Astrocyte of the spinal cord (primary cell): ENCODE measurements around the gene HIVEP3.

Experiments used
- DNase-seq: peaks from one replicate; pipeline ENCODE4 v3.0.0; 2011; ENCODE audit warnings: low read depth, low spot score
- H3K4me3 ChIP-seq: 2 replicates; pipeline ENCODE4 v1.5.1; 2011; ENCODE audit warnings: low read depth, mild to moderate bottlenecking, low read length, moderate library complexity
- CTCF ChIP-seq: IDR thresholded peaks from 2 replicates; pipeline ENCODE4 v1.5.1; 2012; ENCODE audit warnings: low read depth, mild to moderate bottlenecking, low read length, inconsistent platforms
- in situ Hi-C: cut with HindIII; loops from 2 replicates; pipeline ENCODE4 v1.10.0; 2017; ENCODE audit warnings: low sequenced_read_pairs

Gene HIVEP3

GRCh38 chr1:41668054-41668660 lies 250.6 kb downstream of the HIVEP3 start:
- in situ Hi-C loops: no loop called here
- no peak for DNase-seq
- TF ChIP-seq CTCF: no peak
- no peak overlapping the region for H3K4me3 ChIP-seq

- no peak for DNase-seq
- no peak overlapping the region for H3K4me3 ChIP-seq
- TF ChIP-seq CTCF: no peak
- in situ Hi-C loops: no loop called here
These were observed 251.6 kb downstream of the HIVEP3 start for GRCh38 chr1:41666981-41667631.

- no peak overlapping the region for H3K4me3 ChIP-seq
- no peak for TF ChIP-seq CTCF
- in situ Hi-C loops: no loop called here
- DNase-seq: no peak
These were observed 252.5 kb downstream of the HIVEP3 start for GRCh38 chr1:41665962-41666917.

GRCh38 chr1:41664861-41665640 lies 253.7 kb downstream of the HIVEP3 start:
- peak; percentile 55 for DNase-seq
- in situ Hi-C loops: no loop called here
- TF ChIP-seq CTCF: no peak
- no peak overlapping the region for H3K4me3 ChIP-seq

DNA sequence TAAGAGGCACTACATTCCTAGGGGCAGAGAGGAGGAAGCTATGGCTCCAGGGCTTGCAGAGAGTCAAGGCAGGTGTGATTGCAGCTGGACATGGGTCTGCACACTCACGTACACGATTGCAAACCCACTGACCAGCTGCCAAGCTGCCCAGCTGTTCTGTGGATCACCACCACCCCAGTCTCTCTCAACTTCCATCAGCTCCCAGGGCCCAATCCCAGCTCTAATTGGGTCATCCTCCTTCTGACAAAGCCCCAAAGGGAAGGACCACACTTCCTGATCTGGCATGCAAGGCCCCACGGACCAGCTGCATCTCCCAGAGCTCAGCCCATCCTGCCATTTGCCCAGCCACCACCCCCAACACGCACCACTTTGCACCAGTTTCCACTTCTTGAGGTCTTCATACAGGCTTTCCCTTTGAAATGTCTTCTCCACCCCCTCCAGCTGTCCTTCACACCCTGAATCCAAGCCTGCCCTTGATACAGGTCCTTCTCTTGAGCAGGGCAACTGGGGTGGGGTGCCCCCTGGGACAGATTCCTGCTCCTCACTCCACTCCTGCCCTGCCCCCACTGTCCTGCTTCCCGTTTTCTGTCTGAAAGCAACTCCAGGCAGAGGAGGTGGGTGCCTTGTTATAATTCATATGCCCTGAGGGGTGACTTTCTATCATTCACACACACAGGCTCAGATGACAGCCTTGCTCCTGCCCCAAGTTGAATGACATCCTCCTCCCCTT lies 254.9 kb downstream of the HIVEP3 start:
- no peak for TF ChIP-seq CTCF

More for the DNA sequence above, 254.9 kb downstream of the HIVEP3 start:
- no peak for DNase-seq
- in situ Hi-C loops: no loop called here
- no peak overlapping the region for H3K4me3 ChIP-seq
